BJ (cell line): Measurements from ENCODE around the gene COCH. TPM values are rescaled to one million over a fixed set of nuclear protein-coding genes. Genes with fewer than 3 reads are reported as not detected.

ENCODE experiments used
- CTCF ChIA-PET: fragments of 350-600 bp; formaldehyde crosslinking; extraction: SDS; loops from one replicate; lab custom pipeline; 2021; ENCODE audit warnings: antibody characterized with exemption, inconsistent platforms; lab: Yijun Ruan, JAX
- POLR2A ChIA-PET: fragments of 300-600 bp; sonication (Branson Sonifier 250); formaldehyde crosslinking; extraction: SDS; loops from one replicate; lab custom pipeline; 2021; ENCODE audit warnings: antibody characterized with exemption; lab: Charles Lee
- DNase-seq: peaks from one replicate; pipeline ENCODE4 v3.0.0-alpha.2; 2011; ENCODE audit warnings: low read depth
- H3K27me3 ChIP-seq: 2 replicates; pipeline ENCODE4 v1.6.0; 2011; ENCODE audit warnings: low read length; ENCODE audit not compliant: control insufficient read depth, insufficient read depth
- H3K36me3 ChIP-seq: 2 replicates; pipeline ENCODE4 v1.5.1; 2011; ENCODE audit warnings: low read length; ENCODE audit not compliant: control insufficient read depth, insufficient read depth
- H3K4me3 ChIP-seq: 2 replicates; pipeline ENCODE4 v1.5.1; 2011; ENCODE audit warnings: low read depth, mild to moderate bottlenecking, control low read depth, low read length
- CTCF ChIP-seq: IDR thresholded peaks from 2 replicates; pipeline ENCODE4 v1.5.1; 2011; ENCODE audit warnings: low read depth, mild to moderate bottlenecking, control low read depth, inconsistent platforms, low read length, moderate library complexity; ENCODE audit not compliant: insufficient read depth
- polyA plus RNA-seq: library from polyadenylated mRNA; depleted of rRNA; stranded (reverse); fragments of >200 nt; gene quantifications from 2 replicates; pipeline ENCODE4 v1.2.3, GENCODE V29; 2011

Gene COCH
- polyA plus RNA-seq, 1 experiment: 0.10 TPM

- Histone ChIP-seq H3K27me3 (no peaks in the 10 kb centered on the region), H3K4me3 (no peak overlapping the region), H3K36me3 (no peaks in the 10 kb centered on the region)
- no peak for TF ChIP-seq CTCF
- CTCF ChIA-PET: no interaction called here
- DNase-seq: no peak
- POLR2A ChIA-PET: no interaction called here
These were observed 10.5 kb downstream of the COCH start for GRCh38 chr14:30884901-30885300.

GRCh38 chr14:30885840-30886740 lies 11.7 kb downstream of the COCH start:
- ChIA-PET POLR2A (no interaction called here), CTCF (no interaction called here)
- no peak for DNase-seq
- Histone ChIP-seq H3K36me3 (no peaks in the 10 kb centered on the region), H3K27me3 (no peaks in the 10 kb centered on the region), H3K4me3 (no peak overlapping the region)
- TF ChIP-seq CTCF: no peak

- no peak overlapping the region for H3K4me3 ChIP-seq
- no peak for TF ChIP-seq CTCF
- no peaks in the 10 kb centered on the region for H3K36me3 ChIP-seq
- H3K27me3 ChIP-seq: no peaks in the 10 kb centered on the region
- DNase-seq: no peak
- POLR2A ChIA-PET: no interaction called here
- CTCF ChIA-PET: interaction anchor here (1.7 kb wide), 1 partner anchor 11 kb away, joined by 7 read pairs; no protein-coding TSS in a partner anchor
These were observed 14.3 kb downstream of the COCH start for GRCh38 chr14:30888480-30889243.

- no peak for DNase-seq
- H3K36me3 ChIP-seq: no peaks in the 10 kb centered on the region
- no peaks in the 10 kb centered on the region for H3K27me3 ChIP-seq
- CTCF ChIA-PET: no interaction called here
- no peak for TF ChIP-seq CTCF
- H3K4me3 ChIP-seq: no peak overlapping the region
- POLR2A ChIA-PET: no interaction called here
These were observed 14.9 kb downstream of the COCH start for GRCh38 chr14:30889244-30889594.

- peaks cover 3% of the 10 kb centered on the region; the same call in 1 of the 2 replicates for H3K36me3 ChIP-seq
- H3K4me3 ChIP-seq: no peak overlapping the region
- CTCF ChIA-PET: no interaction called here
- no peaks in the 10 kb centered on the region for H3K27me3 ChIP-seq
- no peak for TF ChIP-seq CTCF
- no peak for DNase-seq
- POLR2A ChIA-PET: no interaction called here
These were observed 19.5 kb downstream of the COCH start for GRCh38 chr14:30893819-30894218.
